ENCODE measurements around the gene KHDC4.

DNA sequence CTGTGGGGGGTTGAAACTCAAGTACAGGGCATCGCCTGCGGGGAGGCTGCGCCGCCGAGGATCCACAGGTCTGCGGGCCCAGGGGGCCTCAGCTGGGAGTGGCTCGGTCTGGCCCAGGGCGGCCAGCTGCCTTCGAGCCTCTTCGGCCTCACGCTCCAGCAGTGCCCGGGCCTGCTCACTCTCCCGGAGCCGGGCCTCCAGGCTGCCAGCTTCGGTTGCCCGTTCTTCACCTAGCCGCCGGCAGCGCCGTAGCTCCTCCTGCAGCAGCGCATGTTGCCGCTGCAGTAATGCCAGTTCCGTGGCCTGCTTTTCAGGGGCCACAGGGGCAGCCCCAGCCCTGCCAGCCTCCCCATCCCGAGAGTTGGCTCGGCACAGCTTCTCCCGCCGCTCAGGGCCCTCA is 16.6 kb upstream of the KHDC4 start:
- TF ChIP-seq POLR2AphosphoS5 (IDR thresholded peaks at IDR 0.05) = no peak
- no peak for TF ChIP-seq RAD21 (conservative IDR thresholded peaks at IDR 0.05)
- TF ChIP-seq, protein P1, sequence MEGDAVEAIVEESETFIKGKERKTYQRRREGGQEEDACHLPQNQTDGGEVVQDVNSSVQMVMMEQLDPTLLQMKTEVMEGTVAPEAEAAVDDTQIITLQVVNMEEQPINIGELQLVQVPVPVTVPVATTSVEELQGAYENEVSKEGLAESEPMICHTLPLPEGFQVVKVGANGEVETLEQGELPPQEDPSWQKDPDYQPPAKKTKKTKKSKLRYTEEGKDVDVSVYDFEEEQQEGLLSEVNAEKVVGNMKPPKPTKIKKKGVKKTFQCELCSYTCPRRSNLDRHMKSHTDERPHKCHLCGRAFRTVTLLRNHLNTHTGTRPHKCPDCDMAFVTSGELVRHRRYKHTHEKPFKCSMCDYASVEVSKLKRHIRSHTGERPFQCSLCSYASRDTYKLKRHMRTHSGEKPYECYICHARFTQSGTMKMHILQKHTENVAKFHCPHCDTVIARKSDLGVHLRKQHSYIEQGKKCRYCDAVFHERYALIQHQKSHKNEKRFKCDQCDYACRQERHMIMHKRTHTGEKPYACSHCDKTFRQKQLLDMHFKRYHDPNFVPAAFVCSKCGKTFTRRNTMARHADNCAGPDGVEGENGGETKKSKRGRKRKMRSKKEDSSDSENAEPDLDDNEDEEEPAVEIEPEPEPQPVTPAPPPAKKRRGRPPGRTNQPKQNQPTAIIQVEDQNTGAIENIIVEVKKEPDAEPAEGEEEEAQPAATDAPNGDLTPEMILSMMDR (IDR thresholded peaks at IDR 0.05; ENCODE audit: poor library complexity, severe bottlenecking) = no peak
- TF ChIP-seq EZH2 (IDR thresholded peaks at IDR 0.05; ENCODE audit: borderline replicate concordance, insufficient read depth, low read length, poor library complexity, severe bottlenecking) = no peak
- TF ChIP-seq TAF1 (IDR thresholded peaks at IDR 0.05; ENCODE audit: low read depth) = no peak

All from neural cell (in vitro differentiated cells).